IgD-negative memory B cell (primary cell): ENCODE measurements around the gene ARHGEF1. TPM values are rescaled to one million over a fixed set of nuclear protein-coding genes. Genes with fewer than 3 reads are reported as not detected.

ENCODE experiments used
- H3K27ac Mint-ChIP-seq, 3 donors: one replicate each; pipeline ENCODE4 v1.8.0; 2020 to 2022; ENCODE audit warnings: mild to moderate bottlenecking in 3 of 3, mixed read lengths in 3 of 3, moderate library complexity in 1 of 3
- H3K27me3 Mint-ChIP-seq: one replicate; pipeline ENCODE4 v1.8.0; 2021; ENCODE audit warnings: mixed read lengths
- H3K36me3 Mint-ChIP-seq: one replicate; pipeline ENCODE4 v1.8.0; 2020; ENCODE audit warnings: mild to moderate bottlenecking, mixed read lengths
- H3K4me1 Mint-ChIP-seq, 3 donors: one replicate each; pipeline ENCODE4 v1.8.0; 2020 to 2022; ENCODE audit warnings: mixed read lengths in 3 of 3, mild to moderate bottlenecking in 1 of 3
- H3K4me3 Mint-ChIP-seq, 4 donors: one replicate each; pipeline ENCODE4 v1.8.0; 2020 to 2022; ENCODE audit warnings: mild to moderate bottlenecking in 4 of 4, mixed read lengths in 4 of 4, moderate library complexity in 3 of 4
- H3K9me3 Mint-ChIP-seq, 3 donors: one replicate each; pipeline ENCODE4 v1.8.0; 2020 to 2021; ENCODE audit warnings: mixed read lengths in 3 of 3, mild to moderate bottlenecking in 1 of 3
- polyA plus RNA-seq: library from polyadenylated mRNA; unstranded; fragments of 300-500 nt; fragmentation: Illumina TruSeq; gene quantifications from one replicate; pipeline ENCODE4 v1.2.3, GENCODE V29; 2021

The ARHGEF1 gene
- polyA plus RNA-seq, 1 donor from 2014 or later = 203 TPM

DNA sequence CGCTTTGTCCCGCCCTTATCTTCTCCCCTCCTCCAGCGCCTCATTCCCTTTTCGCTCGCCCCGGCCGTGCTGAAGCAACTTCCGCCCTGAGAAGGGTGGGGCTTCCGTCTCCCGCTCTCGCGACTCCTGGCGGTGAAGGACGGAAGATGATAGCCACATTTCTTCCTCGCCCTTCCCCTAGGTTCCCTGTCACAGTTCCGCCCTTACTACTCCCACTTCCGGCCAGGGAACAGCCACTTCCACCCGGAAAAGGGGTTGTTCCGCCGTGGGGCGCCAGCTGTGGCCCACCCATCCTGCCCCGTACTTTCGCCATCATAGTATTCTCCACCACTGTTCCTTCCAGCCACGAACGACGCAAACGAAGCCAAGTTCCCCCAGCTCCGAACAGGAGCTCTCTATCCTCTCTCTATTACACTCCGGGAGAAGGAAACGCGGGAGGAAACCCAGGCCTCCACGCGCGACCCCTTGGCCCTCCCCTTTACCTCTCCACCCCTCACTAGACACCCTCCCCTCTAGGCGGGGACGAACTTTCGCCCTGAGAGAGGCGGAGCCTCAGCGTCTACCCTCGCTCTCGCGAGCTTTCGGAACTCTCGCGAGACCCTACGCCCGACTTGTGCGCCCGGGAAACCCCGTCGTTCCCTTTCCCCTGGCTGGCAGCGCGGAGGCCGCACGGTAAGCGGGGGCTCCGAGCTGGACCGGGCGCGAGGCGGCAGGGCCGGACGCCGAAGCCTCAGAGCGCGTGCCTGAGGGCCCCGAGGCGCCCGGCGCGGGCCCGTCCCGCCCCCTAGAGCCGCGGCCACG lies 23.2 kb upstream of the ARHGEF1 start, which contains the start of gene RPS19:
RPS19 (plus strand) TSS at position 638 of the 801 bp plus-strand sequence. CDS start 520 bp downstream, outside the sequence.
- H3K36me3 Mint-ChIP-seq = peaks cover 2% of the 10 kb centered on the region
- H3K27me3 Mint-ChIP-seq = no peaks in the 10 kb centered on the region
- no peaks in the 10 kb centered on the region for H3K9me3 Mint-ChIP-seq
- peaks cover 5 to 36% (median 30%) of the 10 kb centered on the region in 3 donors for H3K4me1 Mint-ChIP-seq
- peak within 1 kb of the TSS; percentile 90 to 98 (median 93) for H3K27ac Mint-ChIP-seq
- H3K4me3 Mint-ChIP-seq = peak within 1 kb of the TSS; percentile 89 to 99 (median 96)

DNA sequence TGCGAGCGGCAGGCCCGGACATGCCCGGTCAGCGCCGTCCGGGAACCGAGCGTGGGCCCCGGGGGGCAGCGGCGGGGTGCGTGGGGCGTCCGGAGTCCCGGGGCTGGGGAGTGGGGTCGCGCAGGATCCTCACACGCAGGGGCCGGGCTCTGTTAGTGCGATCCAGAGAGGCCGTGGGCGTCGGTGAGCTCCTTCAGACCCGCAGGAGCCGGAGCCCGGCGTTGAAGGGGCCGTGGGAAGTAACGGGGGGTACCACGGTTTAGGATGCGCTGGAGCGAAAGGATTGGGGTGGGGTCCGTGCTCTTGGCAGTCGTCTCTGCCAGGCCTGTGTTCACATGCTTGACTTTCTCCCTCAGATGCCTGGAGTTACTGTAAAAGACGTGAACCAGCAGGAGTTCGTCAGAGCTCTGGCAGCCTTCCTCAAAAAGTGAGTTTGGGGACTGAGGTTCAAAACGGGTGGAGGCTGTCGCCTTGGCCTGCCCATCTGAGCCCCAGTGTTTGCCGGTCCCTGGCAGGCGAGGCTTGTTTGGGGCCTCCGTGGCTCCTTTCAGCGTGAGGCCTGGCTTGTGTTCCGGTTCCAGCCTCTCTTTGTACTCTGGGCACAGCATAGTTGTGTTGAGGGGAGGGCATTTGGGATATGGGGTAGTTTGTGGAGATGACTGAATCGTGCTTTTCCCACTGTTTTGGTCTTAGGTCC lies 22.4 kb upstream of the ARHGEF1 start:
- H3K36me3 Mint-ChIP-seq = peaks cover 2% of the 10 kb centered on the region
- no peaks in the 10 kb centered on the region for H3K9me3 Mint-ChIP-seq
- peak overlapping the region; percentile 89 to 95 (median 93) for H3K4me3 Mint-ChIP-seq
- peak overlapping the region; percentile 73 to 93 (median 90) for H3K27ac Mint-ChIP-seq
- H3K4me1 Mint-ChIP-seq = peaks cover 5 to 36% (median 30%) of the 10 kb centered on the region in 3 donors
- no peaks in the 10 kb centered on the region for H3K27me3 Mint-ChIP-seq

DNA sequence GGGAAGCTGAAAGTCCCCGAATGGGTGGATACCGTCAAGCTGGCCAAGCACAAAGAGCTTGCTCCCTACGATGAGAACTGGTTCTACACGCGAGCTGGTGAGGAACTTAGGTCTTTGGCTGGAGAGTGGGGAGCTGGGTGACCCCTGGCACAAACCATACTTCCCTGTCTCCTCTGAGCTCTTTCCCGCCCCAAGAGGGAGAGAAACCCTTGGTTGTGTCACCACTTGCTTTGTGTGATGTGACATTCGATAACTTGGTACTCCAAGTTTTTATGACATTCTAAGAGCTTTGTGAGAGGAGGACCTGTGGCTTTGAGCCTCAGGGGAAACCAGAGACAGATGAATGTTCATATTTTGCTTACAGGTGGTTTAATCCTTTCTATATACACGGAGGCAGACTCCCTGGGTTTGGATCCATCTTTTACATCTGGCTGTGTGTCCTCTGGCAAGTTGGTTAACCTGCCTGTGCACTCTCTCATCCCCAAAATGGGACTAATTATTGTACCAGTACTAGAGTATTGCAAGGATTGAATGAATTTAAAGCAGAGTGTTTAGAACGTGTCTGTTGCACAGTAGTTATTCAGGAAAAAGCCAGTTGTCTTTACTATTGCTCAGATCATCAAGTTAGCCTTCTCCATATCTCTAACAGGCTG lies 21.7 kb upstream of the ARHGEF1 start:
- peaks cover 2% of the 10 kb centered on the region for H3K36me3 Mint-ChIP-seq
- peak overlapping the region; percentile 70 to 93 (median 90) for H3K27ac Mint-ChIP-seq
- H3K4me3 Mint-ChIP-seq = peak overlapping the region; percentile 89 to 95 (median 93)
- H3K4me1 Mint-ChIP-seq = peaks cover 5 to 38% (median 32%) of the 10 kb centered on the region in 3 donors
- H3K27me3 Mint-ChIP-seq = no peaks in the 10 kb centered on the region
- H3K9me3 Mint-ChIP-seq = no peaks in the 10 kb centered on the region

DNA sequence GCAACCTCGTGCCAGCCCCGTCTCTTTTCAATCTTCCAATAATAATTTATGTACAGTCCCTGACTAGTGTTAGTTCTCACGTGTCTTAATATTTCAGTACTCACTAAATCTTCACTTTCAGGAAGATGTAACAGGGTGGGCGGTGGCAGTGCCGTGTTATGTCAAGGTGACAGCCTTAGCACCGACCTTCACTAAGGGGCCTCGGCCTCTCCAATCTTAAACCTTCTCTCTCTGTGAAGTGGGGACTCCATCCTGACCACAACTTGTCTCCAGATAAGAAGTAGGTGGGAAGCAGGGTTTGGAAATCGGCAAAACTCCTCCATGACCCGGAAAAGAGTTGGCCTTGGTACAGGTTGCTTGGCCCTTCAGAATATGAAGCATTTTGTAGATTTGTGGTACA lies 21.1 kb upstream of the ARHGEF1 start:
- H3K27ac Mint-ChIP-seq = peak overlapping the region; percentile 50 to 90 (median 70)
- no peaks in the 10 kb centered on the region for H3K9me3 Mint-ChIP-seq
- peaks cover 5 to 41% (median 34%) of the 10 kb centered on the region in 3 donors for H3K4me1 Mint-ChIP-seq
- H3K4me3 Mint-ChIP-seq = peak overlapping the region; percentile 89 to 95 (median 93)
- H3K36me3 Mint-ChIP-seq = peaks cover 2% of the 10 kb centered on the region
- H3K27me3 Mint-ChIP-seq = no peaks in the 10 kb centered on the region

DNA sequence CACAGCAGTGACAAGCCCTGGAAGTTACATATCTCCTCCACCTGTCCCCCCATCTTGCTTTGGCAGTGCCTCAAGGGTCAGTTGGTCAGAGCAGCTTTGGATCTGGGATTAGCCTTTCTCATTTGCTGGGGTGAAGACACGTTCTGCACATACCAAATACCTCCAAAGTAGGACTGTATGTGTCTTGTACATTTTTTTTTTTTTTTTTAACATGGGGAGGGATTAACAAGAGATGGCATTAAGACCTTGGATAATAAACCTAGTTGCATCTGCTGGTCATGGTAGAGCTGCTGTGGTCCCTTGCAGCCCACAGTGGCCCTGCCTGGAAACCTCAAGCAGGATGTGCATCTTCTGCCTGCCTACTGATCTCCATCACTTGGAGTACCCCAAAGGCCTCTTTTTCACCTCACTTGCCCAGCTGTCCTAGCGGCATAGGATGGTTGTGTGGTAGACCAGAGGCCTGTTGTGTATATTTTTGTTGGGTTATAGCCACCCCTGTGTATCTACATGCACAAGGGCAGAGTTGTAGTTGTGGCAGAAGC lies 20.5 kb upstream of the ARHGEF1 start:
- H3K27ac Mint-ChIP-seq = peak overlapping the region in 1 of 3 donors; percentile 23
- peaks cover 2% of the 10 kb centered on the region for H3K36me3 Mint-ChIP-seq
- no peaks in the 10 kb centered on the region for H3K27me3 Mint-ChIP-seq
- no peaks in the 10 kb centered on the region for H3K9me3 Mint-ChIP-seq
- H3K4me1 Mint-ChIP-seq = peaks cover 5 to 41% (median 34%) of the 10 kb centered on the region in 3 donors
- peak overlapping the region; percentile 34 to 92 (median 86) for H3K4me3 Mint-ChIP-seq

DNA sequence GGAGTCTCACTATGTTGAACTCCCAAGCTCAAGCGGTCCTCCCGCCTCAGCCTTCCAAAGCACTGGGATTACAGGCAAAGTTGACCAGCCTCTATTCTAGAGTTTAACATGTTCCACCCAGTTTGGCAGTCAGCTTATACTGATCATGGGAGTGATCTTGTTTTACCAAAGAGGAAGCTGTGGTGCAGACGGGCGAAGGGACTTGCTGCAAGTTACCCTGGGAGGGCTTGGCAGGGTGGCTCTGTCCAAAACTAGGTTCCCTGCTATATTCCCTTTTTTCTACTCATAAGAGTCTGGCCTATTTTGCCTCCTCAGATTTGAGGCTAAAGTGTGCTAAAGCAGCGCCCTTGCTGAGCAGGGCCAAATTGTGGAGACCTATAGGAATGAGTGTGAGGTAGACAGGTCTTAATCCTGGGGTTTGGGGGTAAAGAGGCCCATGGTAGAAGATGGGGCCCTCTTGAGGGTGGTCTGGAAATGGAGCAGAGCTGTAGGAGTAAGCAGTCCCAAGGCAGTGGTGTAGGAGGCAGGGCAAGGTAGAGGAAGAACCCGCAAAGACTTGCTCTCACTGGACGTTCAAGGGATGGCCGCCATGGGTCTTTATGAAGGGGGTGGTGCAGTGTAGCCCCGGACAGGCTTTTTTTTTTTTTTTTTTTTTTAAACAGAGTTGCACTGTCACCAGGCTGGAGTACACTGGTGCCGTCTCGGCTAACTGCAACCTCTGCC lies 19.6 kb upstream of the ARHGEF1 start:
- Mint-ChIP-seq H3K27ac (peak overlapping the region in 2 of 3 donors; percentile 56 to 83), H3K4me1 (peaks cover 12 to 47% (median 41%) of the 10 kb centered on the region in 3 donors), H3K4me3 (peak overlapping the region in 3 of 4 donors; percentile 74 to 89 (median 84)), H3K9me3 (no peaks in the 10 kb centered on the region), H3K27me3 (no peaks in the 10 kb centered on the region), H3K36me3 (peaks cover 2% of the 10 kb centered on the region)

DNA sequence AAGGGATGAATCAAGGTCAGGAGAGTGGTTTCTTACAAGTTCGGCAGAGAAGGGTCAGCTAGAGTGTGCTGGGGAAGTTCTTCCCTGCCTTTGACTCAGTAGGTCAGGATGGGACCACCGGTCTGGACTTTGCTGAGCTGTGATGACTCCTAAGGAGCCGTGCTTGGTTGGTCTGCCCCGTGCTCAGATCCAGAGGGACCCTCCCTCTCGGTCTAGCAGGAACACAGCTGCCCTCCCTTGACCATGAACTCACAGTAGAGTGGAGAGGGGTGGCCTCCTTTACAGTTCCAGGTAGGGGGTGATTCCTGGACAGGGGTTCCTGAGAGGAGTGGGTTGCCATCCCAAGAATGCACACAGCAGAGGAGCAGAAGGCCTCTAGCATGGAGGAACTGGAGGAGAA lies 18.6 kb upstream of the ARHGEF1 start:
- H3K36me3 Mint-ChIP-seq = peaks cover 2% of the 10 kb centered on the region
- no peaks in the 10 kb centered on the region for H3K9me3 Mint-ChIP-seq
- peaks cover 12 to 46% (median 41%) of the 10 kb centered on the region in 3 donors for H3K4me1 Mint-ChIP-seq
- peak overlapping the region in 2 of 3 donors; percentile 14 to 76 for H3K27ac Mint-ChIP-seq
- H3K4me3 Mint-ChIP-seq = peak overlapping the region in 3 of 4 donors; percentile 45 to 67 (median 49)
- no peaks in the 10 kb centered on the region for H3K27me3 Mint-ChIP-seq

DNA sequence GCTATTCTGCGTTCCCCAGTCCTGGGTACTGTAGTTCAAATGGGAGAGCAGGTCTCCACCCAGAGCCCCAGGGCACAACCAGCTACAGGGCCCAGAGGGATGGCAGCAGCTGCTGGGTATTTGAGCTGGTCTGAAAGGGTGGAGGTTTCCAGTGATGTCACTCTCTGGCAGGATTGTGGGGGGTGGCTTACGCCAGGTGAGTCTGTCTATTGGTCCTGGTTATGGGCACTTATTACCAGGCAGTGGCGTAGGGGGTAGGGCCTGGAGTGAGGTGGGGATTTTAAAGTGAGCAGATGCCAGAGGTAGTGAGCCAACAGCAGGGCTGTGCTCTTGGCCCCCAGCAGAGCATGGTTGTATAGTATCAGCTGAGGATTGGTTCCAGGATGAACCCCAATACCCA lies 16.7 kb upstream of the ARHGEF1 start:
- Mint-ChIP-seq H3K36me3 (peaks cover 2% of the 10 kb centered on the region), H3K4me1 (peaks cover 20 to 48% (median 42%) of the 10 kb centered on the region in 3 donors), H3K27me3 (no peaks in the 10 kb centered on the region), H3K27ac (peak overlapping the region in 2 of 3 donors; percentile 58 to 76), H3K4me3 (peak overlapping the region in 1 of 4 donors; percentile 73), H3K9me3 (no peaks in the 10 kb centered on the region)

DNA sequence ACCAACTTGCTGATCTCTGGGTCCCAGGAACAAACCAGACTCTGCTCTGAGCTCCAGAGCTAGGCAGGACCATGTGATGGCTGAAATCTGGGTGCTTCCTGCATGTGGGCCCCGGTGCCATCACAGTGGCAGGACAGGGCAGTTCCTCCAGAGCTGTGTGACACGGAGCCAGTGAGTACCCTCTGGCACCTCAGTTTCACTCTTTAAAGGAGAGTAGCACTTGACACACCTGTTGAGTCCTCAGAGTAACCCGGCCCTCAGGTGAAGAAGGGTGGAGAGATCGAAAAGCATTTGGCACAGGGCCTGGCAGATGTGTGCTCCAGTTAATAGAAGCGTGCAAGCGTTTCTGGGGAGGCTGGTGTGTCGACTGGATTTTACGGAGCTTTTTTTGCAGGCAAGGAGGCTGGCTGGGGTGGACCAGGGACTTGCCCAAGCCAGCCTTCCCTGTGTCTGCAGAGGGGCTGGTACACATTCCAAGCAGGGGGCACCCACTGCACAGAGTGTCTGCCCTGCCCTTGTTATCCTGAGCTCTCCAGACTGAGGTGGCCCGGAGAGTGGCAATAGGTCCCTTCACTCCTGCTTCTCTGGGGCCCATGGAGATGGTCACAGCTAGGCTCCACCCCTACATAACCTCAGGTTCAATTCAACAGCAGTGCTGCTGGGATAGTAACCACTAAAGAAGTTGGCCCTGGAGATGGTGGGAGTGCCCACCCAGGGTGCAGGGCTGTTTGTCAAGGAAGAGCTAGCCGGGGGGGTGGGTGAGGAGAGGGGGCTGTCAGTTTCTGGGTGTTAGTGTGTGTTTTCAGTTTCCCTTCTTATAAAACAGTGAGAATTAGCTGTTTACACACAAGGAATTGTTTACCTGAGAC lies 14.6 kb upstream of the ARHGEF1 start:
- Mint-ChIP-seq H3K36me3 (peaks cover 2% of the 10 kb centered on the region), H3K4me3 (peak overlapping the region in 3 of 4 donors; percentile 55 to 65 (median 56)), H3K27ac (peak overlapping the region in 2 of 3 donors; percentile 78 to 86), H3K27me3 (no peaks in the 10 kb centered on the region), H3K4me1 (peaks cover 29 to 45% (median 41%) of the 10 kb centered on the region in 3 donors), H3K9me3 (no peaks in the 10 kb centered on the region)

DNA sequence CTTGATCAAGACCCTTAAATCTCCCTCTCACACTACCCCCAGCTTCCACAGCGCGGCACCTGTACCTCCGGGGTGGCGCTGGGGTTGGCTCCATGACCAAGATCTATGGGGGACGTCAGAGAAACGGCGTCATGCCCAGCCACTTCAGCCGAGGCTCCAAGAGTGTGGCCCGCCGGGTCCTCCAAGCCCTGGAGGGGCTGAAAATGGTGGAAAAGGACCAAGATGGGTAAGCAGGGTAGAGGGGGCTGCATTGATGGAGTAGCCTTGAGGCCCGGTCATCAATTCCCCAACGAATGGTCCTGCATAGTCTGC lies 14.0 kb upstream of the ARHGEF1 start:
- Mint-ChIP-seq H3K9me3 (no peaks in the 10 kb centered on the region), H3K4me1 (peaks cover 28 to 44% (median 40%) of the 10 kb centered on the region in 3 donors), H3K27me3 (no peaks in the 10 kb centered on the region), H3K4me3 (peak overlapping the region in 2 of 4 donors; percentile 20 to 49), H3K36me3 (peaks cover 2% of the 10 kb centered on the region), H3K27ac (peak overlapping the region in 2 of 3 donors; percentile 35 to 78)

DNA sequence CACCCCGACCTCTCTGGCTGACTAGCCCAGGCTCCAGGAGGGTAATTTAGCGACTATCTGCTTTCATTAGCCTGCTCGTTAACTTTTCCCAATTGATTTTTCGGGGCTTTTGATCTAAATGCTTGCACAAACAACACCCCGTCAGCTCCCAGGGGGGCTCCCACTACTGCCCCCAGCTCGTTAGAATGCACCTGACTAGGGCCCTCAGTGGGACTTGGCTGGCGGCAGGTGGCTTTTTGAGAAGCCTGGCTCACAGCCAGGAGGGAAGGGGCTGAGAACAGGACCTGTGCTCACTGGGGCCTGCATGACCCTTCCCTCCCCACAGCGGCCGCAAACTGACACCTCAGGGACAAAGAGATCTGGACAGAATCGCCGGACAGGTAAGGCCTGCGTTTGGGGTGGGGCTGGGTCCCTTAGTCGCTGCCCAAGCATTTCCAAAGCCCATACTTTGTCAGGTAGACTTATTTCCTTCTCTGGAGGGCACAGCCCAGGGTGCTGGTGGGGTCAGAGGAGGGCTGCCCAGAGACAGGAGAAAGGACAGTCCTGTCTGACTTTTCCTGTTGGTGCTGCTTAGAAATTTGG lies 13.5 kb upstream of the ARHGEF1 start:
- Mint-ChIP-seq H3K36me3 (peaks cover 2% of the 10 kb centered on the region), H3K4me3 (peak overlapping the region in 1 of 4 donors; percentile 70), H3K4me1 (peaks cover 28 to 41% (median 40%) of the 10 kb centered on the region in 3 donors)

DNA sequence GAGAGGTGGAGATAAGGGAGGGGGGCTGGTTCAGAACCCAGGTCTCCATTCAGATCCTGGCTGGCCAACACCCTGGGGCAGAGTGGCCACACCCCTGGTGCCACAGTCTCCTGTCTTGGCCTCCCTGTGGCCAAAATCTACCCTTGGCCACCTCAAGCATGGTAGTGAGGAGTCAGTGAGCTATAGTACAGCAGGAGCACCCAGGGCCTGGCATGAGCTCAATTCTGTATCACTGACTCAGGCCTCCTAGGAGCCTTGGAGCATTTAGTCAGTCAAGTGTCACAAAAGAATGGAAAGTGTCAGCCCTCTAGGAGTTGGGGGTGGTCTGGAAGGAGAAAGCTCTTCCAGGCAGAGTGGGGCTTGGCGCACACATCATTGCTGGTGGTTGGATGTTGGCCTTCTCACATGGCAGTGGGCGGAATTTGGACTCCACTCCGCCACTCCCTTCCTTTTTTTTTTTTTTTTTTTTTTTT lies 12.5 kb upstream of the ARHGEF1 start:
- Mint-ChIP-seq H3K27me3 (no peaks in the 10 kb centered on the region), H3K27ac (peak overlapping the region; percentile 59 to 96 (median 78)), H3K4me1 (peaks cover 32 to 41% (median 39%) of the 10 kb centered on the region in 3 donors), H3K36me3 (peaks cover 2% of the 10 kb centered on the region), H3K9me3 (no peaks in the 10 kb centered on the region), H3K4me3 (peak overlapping the region in 2 of 4 donors; percentile 8 to 53)

More for the DNA sequence above, 13.5 kb upstream of the ARHGEF1 start:
- no peaks in the 10 kb centered on the region for H3K27me3 Mint-ChIP-seq
- H3K9me3 Mint-ChIP-seq = no peaks in the 10 kb centered on the region
- peak overlapping the region in 1 of 3 donors; percentile 78 for H3K27ac Mint-ChIP-seq
